Esophagus mucosa (tissue), 1 donor: Measurements from ENCODE around the gene PGP. TPM values are rescaled to one million over a fixed set of nuclear protein-coding genes. Genes with fewer than 3 reads are reported as not detected.

Source experiments
- ATAC-seq: fragments of 200-7000 bp; cut with Tn5 transposase; one replicate; pipeline ENCODE4 v1.9.1; 2020
- total RNA-seq: library from RNA; stranded (reverse); gene quantifications from one replicate; pipeline ENCODE4 v1.2.4, GENCODE V29; 2023
- donor health status: DM: yes; HTN: yes; CAD: no.

The PGP gene
- total RNA-seq, 1 donor from 2014 or later = 6.6 TPM

GRCh38 chr16:2179576-2179975 is 35.1 kb downstream of the PGP start:
- peak; percentile 17 for ATAC-seq

DNA sequence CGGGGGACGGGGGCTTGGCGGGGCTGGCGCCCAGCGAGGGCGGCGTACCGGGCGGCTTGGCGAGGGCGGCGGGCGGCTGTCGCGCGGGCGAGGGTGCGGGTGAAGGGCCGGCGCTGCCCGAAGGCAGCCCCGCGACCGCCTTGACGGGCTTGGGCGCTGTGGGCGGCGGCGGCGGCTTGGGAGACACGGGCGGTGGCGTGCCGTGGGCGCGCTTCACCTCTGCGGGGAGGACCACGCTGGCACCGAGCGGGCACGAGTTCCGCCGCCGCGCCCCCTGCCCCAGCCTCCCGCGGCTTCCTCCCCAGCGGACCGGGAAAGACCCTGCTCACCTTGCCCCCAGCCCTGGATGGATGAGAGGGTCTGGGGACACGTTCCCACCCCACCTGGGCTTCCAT is 35.5 kb downstream of the PGP start:
- no peak for ATAC-seq

GRCh38 chr16:2178321-2179106 is 36.1 kb downstream of the PGP start:
- ATAC-seq = peak; percentile 62

GRCh38 chr16:2177561-2177960 is 37.1 kb downstream of the PGP start:
- no peak for ATAC-seq

DNA sequence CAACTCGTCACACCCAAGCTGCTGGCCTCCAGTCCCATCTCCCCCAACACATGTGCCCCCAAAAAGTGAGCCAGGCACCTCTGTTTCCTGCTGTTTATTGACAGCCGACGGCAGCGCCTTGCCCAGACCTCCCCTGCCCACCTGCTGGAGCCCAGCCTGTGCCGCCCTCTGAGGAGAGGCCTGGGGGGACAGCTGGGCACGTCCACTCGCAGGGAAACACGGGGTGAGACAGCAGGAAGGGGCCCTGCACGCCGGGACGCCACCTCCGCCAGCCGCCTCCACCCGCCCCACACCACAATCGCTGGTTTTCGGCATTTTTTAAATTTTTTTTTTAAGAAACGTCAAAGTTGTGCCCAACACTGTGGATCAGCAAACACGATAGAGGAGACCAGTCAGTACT is 37.5 kb downstream of the PGP start:
- ATAC-seq = no peak

- no peak for ATAC-seq
Measured at GRCh38 chr16:2176047-2176446, 38.6 kb downstream of the PGP start.

- peak; percentile 7 for ATAC-seq
Measured at GRCh38 chr16:2175454-2175853, 39.2 kb downstream of the PGP start.

GRCh38 chr16:2174396-2175131 is 40.1 kb downstream of the PGP start:
- ATAC-seq = no peak

GRCh38 chr16:2173916-2174315 is 40.7 kb downstream of the PGP start:
- ATAC-seq = no peak

GRCh38 chr16:2173366-2173765 is 41.3 kb downstream of the PGP start:
- no peak for ATAC-seq

DNA sequence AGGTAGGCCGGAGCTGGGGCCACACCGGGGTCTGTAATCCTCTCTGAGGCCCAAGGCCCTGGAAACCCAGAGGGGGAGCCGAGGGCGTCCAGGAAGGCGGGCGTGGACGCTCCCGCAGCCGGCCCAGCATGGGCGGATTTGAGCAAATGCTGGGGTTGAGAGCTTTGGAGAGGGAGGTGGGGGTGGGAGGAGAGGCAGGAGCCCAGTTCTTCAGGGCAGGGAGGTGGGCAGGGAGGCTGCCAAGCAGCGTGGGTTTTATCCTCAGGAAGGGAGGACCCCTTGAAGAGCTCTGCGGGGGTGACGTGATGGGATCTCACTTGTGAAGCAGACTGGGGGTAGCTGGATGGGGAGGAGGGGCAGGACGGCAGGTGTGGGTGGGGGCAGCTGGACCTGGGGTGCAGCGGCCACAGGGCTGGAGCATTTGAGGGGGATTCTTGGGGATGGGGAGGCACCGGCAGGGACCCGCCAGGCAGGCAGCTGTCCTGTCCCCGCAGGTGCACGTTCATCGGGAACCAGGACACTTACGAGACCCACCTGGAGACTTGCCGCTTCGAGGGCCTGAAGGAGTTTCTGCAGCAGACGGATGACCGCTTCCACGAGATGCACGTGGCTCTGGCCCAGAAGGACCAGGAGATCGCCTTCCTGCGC is 41.8 kb downstream of the PGP start:
- no peak for ATAC-seq

- no peak for ATAC-seq
Measured at GRCh38 chr16:2171601-2172178, 43.0 kb downstream of the PGP start.

GRCh38 chr16:2170587-2171435 is 43.8 kb downstream of the PGP start:
- ATAC-seq = no peak

DNA sequence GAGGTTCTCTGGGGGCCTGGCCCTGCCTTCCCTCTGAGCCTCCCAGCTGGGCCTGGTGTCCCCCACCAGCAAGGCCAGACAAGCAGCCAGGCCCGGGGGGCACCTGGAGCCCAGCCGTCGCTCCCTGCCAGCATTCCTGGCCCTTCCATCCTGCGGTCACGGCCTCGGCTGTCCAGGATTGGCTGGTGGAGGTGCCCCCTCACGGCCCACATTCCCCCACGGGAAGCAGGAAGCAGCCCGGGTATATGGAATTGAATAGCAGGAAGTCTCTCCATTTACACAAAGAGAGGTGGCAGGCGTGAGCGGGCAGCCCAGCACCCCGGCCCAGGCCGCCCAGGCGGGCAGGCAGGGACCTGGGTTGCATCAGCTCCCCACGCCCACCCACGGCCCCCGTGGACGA is 44.6 kb downstream of the PGP start:
- peak; percentile 14 for ATAC-seq

DNA sequence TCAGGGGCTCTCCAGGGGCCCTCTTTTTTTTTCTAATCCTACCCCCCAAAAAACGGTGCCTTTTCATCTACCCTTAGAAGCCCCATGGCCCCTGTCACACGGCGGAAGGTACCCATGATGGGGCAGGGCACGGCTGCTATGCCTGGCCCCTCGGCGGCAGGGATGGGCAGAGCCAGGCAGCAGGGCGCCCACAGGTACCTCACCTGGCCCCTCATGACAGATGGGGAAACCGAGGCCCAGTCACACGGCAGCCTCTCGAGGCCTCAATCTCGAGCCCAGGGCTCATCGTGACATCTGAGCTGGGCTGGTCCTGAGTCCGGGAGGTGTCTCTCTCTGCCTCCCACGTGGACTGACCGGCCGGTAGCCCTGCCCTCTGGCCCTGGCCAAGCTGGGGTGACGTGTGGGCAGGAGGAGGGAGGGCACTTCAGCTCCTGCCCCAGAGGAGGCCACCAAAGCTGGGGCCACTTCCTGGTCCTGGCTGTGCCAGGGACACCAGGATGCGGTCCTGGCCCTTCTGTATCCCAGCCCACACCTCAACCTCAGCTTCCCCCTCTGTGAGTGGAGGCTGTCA is 47.5 kb downstream of the PGP start:
- no peak for ATAC-seq

DNA sequence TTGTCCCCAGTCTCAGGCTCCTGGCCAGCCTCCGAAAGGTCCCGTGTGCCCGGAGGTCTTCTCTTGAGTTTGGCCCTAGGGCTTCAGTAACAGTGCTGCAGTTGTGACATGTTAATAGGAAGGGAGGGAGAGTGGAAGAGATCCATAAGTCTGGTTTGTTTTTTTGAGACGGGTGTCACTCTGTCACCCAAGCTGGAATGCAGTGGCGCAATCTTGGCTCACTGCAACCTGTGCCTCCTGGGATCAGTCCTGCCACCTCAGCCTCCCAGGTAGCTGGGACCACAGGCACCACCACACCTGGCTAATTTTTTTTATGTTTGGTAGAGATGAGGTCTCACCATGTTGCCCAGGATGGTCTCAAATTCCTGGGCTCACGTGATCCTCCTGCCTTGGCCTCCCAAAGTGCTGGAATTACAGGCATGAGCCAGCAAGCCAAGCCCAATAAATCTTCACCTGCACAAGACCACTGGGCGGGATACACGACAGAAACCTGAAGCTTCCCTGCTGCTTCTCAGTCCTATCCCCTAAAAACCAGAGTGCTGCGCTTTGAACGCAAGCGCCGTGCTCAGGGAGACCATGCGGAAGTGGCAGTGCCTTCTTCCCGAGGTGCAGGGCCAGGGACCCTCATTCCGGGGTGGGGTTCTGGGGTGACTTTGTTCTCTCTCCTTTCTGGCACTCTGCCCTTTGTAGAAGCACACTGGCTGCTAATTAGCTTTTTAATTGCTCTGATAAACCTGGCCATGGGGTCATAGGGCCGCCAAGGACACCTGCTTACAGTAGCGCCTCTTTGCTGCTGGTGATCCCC is 48.2 kb downstream of the PGP start:
- no peak for ATAC-seq

DNA sequence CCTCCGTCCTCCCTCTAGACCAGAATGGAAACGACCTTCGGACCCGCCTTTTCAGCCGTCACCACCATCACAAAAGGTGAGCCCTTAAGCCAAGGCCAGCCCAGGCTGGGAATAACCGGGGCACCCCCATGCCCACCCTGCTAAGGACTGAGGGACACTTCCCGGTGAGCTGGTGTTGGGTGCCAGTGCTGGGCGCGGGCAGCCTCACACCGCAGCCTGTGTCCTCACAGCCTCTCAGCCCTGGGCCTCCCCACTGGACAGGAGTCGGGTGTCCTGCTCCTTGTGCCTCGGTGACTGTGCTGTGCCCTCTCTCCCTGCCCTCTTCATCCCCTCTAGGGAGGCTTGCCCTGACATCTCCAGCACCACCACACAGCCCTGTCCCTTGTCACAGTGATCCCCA is 48.8 kb downstream of the PGP start:
- no peak for ATAC-seq

DNA sequence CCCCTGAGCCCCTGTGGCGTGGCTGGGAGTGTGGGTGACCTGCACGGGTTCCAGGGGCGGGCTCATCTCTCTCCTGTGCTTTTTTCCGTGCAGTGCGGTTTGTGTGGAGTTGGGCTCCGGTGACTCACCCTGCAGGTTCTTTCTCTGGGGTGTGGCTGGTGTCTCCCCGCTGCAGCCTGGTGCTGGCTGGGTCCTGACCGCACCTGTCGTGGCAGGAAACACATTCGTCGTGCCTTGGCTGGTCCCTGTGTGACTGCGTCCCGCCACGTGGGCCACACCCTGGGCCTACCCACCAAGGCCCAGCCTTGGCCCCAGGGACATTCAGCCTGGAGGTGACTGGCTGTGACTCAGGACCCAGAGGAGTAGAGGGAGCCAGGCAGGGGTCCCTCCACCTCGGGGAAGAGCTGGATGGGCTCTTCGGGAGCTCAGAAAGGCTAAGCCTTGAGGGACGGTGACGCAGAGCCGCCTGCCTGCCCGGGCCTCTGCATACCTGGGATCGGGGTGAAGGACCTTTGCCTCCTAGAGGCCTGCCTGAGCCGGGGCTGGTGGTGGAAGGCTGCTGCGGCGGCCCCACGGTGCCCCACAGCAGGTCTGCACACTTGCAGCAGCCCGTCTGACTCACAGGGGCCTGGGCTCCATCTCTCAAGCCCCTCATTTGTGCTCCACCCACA is 51.3 kb downstream of the PGP start:
- ATAC-seq = peak; percentile 87

DNA sequence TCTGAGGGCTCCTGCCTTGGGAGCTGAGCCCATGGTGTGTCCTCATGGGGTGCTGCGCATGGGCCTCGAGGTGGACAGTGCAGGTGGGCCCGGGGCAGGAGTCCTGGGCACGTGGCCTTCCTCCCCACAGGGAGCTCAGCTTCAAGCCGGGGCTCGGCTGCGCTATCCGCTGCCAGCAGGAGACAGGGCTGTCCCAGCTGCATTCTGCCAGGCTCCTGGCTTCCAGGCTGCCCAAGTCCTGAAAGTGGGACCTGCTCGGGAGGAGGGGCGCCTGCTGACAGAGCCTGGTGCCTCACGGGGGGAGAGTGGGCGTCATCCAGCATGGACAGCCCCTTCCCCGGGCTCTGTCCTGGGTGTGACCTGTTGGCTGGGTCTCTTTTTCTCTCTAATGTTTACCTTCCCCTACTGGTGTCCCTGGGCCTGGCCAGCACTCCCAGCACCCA is 51.9 kb downstream of the PGP start:
- peak; percentile 6 for ATAC-seq

DNA sequence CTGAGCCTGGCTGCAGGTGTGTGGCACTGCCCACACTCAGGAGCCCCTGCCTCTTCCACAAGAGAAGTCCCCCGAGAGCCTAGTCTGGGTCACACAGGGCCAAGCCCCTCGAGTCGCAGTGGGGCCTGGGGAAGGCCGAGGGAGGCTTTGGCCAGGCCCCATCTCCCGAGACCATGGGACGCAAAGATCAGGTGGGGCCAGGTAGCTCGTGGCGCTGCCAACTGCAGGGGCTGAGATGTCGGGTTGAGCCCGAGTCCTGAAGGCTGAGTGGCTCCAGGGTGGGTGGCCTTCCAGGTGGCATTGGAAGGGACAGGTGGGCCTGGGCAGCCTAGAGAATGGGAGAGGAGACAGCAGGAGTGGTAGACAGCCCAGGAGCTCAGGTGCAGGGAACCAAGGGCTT is 52.7 kb downstream of the PGP start:
- ATAC-seq = no peak
